ENCODE data around the gene EGR4.

The EGR4 gene

GRCh38 chr2:73262108-73262651, 31.2 kb downstream of the EGR4 start:
- TF ChIP-seq ESRRG (CRISPR knock-in tag; IDR thresholded peaks at IDR 0.05) (no peak), ZC3H10 (CRISPR knock-in tag; IDR thresholded peaks at IDR 0.05) (no peak), ZNF70 (CRISPR knock-in tag; IDR thresholded peaks at IDR 0.05) (no peak), TCF4 (CRISPR knock-in tag; IDR thresholded peaks at IDR 0.05; ENCODE audit: borderline replicate concordance) (no peak), TSHZ2 (CRISPR knock-in tag; IDR thresholded peaks at IDR 0.05) (no peak), SNAI2 (CRISPR knock-in tag; IDR thresholded peaks at IDR 0.05) (no peak), OSR1 (CRISPR knock-in tag; IDR thresholded peaks at IDR 0.05) (no peak), CSDC2 (CRISPR knock-in tag; IDR thresholded peaks at IDR 0.05) (no peak), ZNF565 (CRISPR knock-in tag; conservative IDR thresholded peaks at IDR 0.05; ENCODE audit: low read depth) (no peak), ZFP30 (CRISPR knock-in tag; IDR thresholded peaks at IDR 0.05) (no peak), PATZ1 (CRISPR knock-in tag; IDR thresholded peaks at IDR 0.05; ENCODE audit: borderline replicate concordance) (no peak), GLIS3 (CRISPR knock-in tag; IDR thresholded peaks at IDR 0.05) (no peak), CREB5 (CRISPR knock-in tag; IDR thresholded peaks at IDR 0.05; ENCODE audit: low read depth) (no peak), RARB (CRISPR knock-in tag; IDR thresholded peaks at IDR 0.05) (no peak), TOX (CRISPR knock-in tag; IDR thresholded peaks at IDR 0.05; ENCODE audit: borderline replicate concordance) (no peak), BACH2 (CRISPR knock-in tag; IDR thresholded peaks at IDR 0.05; ENCODE audit: borderline replicate concordance) (no peak), POU6F1 (CRISPR knock-in tag; IDR thresholded peaks at IDR 0.05; ENCODE audit: borderline replicate concordance, low read depth) (no peak), ARNTL (CRISPR knock-in tag; IDR thresholded peaks at IDR 0.05; ENCODE audit: borderline replicate concordance, low read depth) (no peak)

GRCh38 chr2:73260338-73260984, 32.9 kb downstream of the EGR4 start:
- peak; percentile 71 for ATAC-seq
- no peak for TF ChIP-seq TSHZ2 (CRISPR knock-in tag; IDR thresholded peaks at IDR 0.05)
- TF ChIP-seq GLIS3 (CRISPR knock-in tag; IDR thresholded peaks at IDR 0.05) = no peak
- TF ChIP-seq PPARA (CRISPR knock-in tag; IDR thresholded peaks at IDR 0.05; ENCODE audit: borderline replicate concordance) = no peak

More at GRCh38 chr2:73262108-73262651, 31.2 kb downstream of the EGR4 start:
- no peak for ATAC-seq
